HG03442 (cell line): Measurements from ENCODE around the gene CPS1.

ENCODE experiments used
- ATAC-seq: cut with Tn5 transposase; IDR thresholded peaks from one replicate; pipeline ENCODE4 v1.9.1; 2021; ENCODE audit warnings: mild to moderate bottlenecking, moderate library complexity; ENCODE audit not compliant: unreplicated experiment

CPS1 gene

DNA sequence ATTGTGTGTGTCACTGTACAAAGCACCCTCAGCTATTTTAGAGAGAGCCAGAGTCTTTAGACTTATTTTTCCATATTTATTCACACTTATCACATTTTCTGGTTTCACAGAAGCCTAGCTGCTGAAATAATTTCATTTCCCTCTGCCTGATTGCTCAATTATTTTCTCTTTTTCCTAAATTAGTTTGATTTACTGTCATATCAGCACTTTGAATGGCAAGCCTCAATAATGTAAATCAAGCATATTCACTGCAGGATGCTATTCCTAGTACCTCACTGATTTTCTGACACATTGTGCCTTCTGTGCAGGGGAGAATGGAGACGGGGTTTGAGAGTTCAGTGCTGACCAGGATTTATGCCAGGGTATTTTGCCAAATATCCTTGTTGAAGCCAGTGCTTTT lies 48.3 kb downstream of the CPS1 start:
- no peak for ATAC-seq

DNA sequence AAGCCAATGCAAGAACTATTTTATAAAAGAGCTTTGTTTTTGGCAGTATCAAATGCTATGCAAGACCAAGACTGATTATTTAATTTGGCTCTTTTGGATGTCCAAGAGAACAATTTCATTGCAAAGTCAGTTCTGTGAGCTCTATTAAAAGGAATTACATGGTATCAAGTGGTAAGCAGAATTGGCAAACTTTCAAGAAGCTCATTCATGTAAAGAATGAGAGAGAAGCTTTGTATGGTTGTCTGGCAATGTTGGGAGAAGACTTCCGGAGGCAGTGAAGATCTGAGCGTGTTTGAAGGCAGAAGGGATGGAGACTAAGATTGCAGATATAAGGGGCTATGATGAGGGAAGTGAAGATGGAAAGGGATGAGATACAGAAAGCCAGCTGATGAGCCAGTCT lies 49.6 kb downstream of the CPS1 start:
- no peak for ATAC-seq

- ATAC-seq, result peak; percentile 64
Observed at GRCh38 chr2:210611466-210611865, 55.1 kb downstream of the CPS1 start.

GRCh38 chr2:210616074-210616473 lies 59.7 kb downstream of the CPS1 start:
- ATAC-seq, result no peak

DNA sequence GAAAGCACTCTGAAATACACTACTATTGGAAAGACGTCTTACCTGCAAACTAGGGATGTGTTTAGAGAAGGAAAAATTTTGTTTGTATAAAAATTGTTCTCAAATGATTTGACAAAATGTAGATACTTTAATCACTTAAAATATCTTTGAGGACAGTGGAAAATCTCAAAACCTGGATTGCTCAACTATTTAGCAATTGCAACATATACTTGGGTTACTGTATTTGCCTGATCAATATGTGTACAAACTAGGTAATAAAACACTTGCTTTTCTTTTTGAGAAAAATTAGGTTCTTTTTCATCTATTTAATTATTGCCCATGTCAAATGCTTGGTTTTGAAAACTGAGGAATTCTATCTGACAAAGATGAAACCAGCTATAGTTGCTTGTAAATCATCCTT lies 60.9 kb downstream of the CPS1 start:
- no peak for ATAC-seq

DNA sequence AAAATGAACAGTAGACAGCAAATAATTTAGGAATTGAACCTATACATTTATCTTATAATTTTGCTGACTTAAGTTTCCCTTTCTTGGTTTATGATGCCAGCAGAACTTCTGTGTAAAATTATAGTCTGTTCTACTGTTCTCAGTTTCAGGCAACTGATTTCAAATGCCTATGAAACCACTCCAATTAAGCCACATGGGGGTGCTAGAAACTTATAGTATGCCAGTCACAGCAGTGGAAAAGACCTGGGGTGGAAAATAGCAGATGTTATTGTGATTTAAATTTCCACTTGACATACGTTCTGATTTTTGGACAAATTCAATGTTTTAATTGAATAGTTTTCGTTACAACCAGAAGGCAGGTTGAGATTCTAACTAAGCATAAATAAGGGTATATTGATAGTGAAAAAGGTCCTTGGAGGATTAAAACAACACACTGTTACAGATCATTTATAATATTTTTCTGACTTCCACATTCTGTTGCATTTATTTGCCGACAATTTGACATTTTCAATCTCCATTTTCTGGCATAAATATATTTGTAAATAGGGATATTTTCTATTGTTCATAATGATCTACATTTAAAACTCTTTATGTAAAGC lies 61.4 kb downstream of the CPS1 start:
- ATAC-seq, result peak; percentile 74

- no peak for ATAC-seq
Observed at GRCh38 chr2:210620456-210620855, 64.1 kb downstream of the CPS1 start.

DNA sequence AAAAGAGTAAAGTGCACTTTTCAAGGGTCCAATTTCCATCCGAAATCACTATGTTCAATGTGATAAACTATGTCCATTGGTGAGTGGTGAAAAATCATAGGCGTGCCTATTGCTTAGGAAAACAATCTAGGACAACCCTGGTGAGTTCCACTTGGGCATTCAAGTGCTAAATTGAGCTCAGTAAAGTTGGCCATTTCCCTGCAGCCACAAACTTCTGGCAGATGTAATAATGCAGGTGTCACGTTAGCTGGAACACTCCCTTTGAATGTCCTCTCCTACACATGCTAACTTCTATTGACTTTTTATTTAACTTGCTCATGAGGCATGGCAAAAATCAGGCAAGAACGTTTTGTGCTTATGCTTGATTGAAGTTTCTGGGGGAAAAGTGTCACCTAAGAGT lies 67.1 kb downstream of the CPS1 start:
- no peak for ATAC-seq

GRCh38 chr2:210626849-210627248 lies 70.5 kb downstream of the CPS1 start:
- peak; percentile 54 for ATAC-seq

- ATAC-seq, result no peak
Observed at GRCh38 chr2:210630873-210631560, 74.6 kb downstream of the CPS1 start.

DNA sequence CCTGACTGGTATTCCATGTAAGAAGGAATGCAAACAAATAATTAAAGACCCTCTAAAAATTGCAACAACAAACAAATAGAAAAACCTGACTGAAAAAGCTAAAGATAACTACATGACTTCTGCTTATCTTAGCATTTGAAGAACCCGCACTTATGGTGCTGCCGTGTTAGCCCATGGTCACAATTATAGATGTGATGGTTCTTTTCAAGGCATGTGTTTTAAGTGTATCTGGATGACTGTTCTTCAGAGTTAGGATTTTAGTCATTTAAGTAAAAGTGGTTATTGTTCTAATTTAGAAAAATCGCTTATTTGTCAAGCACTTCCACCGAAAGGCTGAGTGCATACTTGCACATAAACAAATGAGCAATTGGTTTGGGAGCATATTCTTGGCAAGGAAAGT lies 77.3 kb downstream of the CPS1 start:
- ATAC-seq, result no peak

- no peak for ATAC-seq
Observed at GRCh38 chr2:210635257-210635656, 78.9 kb downstream of the CPS1 start.

DNA sequence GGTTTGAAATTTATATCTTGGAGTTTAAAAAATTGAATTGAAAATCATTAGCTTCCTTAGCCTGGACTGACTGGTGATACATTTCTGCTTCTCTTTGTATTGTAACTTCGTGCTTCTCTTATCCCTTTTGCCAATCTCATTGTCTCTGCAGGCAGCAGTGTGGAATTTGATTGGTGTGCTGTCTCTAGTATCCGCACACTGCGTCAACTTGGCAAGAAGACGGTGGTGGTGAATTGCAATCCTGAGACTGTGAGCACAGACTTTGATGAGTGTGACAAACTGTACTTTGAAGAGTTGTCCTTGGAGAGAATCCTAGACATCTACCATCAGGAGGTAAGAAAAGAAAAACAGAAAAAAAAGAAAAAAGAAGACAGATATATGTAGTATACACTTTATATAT lies 85.9 kb downstream of the CPS1 start:
- no peak for ATAC-seq

DNA sequence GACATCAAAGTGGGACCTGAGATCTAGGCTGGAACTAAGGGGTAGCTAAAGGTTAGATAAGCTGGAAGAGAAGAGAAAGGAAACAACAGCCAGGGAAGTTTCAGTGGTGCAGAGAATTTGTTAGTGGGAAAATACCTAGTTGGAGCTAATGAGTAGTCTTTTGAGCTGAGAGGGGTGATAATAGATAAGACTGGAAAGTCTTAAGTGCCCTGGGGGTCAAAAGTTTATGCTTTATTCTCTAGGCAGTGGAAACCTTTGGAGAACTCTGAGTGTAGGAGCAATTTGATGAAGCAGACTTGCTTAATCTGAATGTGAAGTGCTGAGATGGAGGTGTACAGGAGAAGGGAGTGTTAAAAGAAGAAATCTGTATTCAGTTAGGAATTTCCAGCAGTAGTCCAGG lies 90.8 kb downstream of the CPS1 start:
- no peak for ATAC-seq

- no peak for ATAC-seq
Observed at GRCh38 chr2:210654091-210654490, 97.7 kb downstream of the CPS1 start.

DNA sequence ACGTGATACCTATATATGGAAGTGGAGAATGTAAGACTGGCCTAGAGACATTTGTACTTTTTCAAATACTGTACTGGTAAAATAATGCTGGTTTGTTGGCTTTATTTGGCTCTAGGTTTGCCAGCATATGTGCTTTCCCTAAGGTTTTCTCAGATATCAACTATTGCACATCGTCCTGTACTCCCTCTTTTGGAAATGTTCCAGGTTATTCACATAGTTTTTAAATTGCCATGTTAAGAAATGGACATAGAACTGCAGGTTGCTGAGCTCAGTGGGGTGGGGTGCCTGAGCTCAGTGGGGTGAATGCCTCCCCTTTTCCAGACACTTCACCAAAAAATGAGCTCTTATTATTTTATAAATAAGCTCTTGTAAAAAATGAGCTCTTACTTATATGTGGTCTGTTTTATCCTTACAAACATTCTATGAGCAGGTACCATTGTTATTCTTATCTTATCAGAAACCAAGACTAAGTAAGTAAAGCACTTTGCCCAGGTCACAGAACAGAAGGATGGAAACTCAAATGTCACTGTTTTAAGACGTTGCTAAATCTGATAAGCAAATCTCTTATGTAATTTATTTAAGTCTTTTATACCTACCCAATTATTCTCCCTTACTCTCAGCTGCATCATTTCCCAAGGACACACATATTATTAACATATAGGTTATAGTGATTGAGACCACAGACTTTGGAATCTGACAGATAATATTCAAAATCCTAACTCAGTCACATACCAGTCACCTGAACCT lies 99.0 kb downstream of the CPS1 start:
- no peak for ATAC-seq

DNA sequence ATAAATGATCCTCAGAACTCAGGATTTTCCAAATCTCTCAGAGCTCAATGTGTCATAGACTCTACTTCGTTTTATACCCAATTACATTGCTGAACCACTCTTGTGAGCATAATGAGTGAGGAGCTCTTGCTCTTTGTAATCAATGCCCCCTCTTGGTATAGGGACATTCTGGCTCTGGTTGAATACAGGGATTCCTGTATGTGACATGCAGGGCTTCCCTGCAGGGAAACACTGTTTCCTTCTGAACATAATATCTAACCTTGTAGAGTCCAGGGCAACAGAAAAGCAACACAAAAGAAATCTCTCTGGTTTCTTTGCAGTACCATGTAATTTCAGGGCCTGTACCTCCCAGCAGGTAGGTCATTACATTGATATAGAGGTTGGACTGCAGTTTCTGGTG lies 101.5 kb downstream of the CPS1 start:
- ATAC-seq, result no peak

- ATAC-seq, result no peak
Observed at GRCh38 chr2:210660751-210661150, 104.4 kb downstream of the CPS1 start.

DNA sequence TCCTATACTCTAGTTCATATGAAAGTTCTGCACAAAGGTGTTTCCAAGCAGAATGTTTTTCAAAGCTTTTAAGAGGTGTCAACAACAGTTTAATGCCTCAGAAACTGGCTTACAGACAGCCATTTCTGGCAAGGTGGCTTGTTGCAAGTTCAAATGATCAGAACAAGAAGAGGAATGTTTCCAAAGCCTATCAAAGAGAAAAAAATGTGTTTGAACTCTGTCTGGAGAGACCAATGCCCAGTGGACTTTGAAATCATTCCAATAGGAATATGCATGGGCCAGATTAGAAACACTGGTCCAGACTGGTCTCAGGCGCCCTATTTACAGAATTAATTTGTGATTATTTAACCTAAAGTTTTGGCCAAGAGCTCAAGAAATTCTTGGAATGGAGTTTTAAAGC lies 106.2 kb downstream of the CPS1 start:
- no peak for ATAC-seq

GRCh38 chr2:210663631-210664089 lies 107.3 kb downstream of the CPS1 start:
- ATAC-seq, result no peak

- no peak for ATAC-seq
Observed at GRCh38 chr2:210667711-210668110, 111.3 kb downstream of the CPS1 start.

GRCh38 chr2:210671065-210671464 lies 114.7 kb downstream of the CPS1 start:
- ATAC-seq, result no peak
